Lower leg skin (tissue), 4 donors: ENCODE results near the gene MX2. TPM values are rescaled to one million over a fixed set of nuclear protein-coding genes. Genes with fewer than 3 reads are reported as not detected.

ENCODE experiments used
- DNase-seq, 2 donors: peaks; one replicate each; pipeline ENCODE4 v3.0.0-alpha.2; 2019; ENCODE audit warnings: low spot score in 2 of 2
- H3K4me3 ChIP-seq: fragments of 200-600 bp; sonication (generic); 2 replicates; pipeline ENCODE4 v1.5.1; 2017; ENCODE audit warnings: mild to moderate bottlenecking, low read depth; ENCODE audit not compliant: poor library complexity, severe bottlenecking
- POLR2A ChIP-seq, 2 donors: fragments of 450-650 bp; IDR thresholded peaks; one replicate each; pipeline ENCODE4 v1.6.1; 2016 to 2017; ENCODE audit warnings: antibody characterized with exemption in 2 of 2, mild to moderate bottlenecking in 1 of 2, moderate library complexity in 1 of 2
- WGBS, 2 donors: methylation state at CpG; one replicate each; pipeline ENCODE4 v1.1.5; 2018; 5-methylcytosine and 5-hydroxymethylcytosine counted together
- intact Hi-C: fragments of 100-400 bp; cut with DNase I; formaldehyde crosslinking; loops from one replicate; pipeline ENCODE4 v1.15.0; 2023; ENCODE audit warnings: low total_unique reads
- total RNA-seq, 4 donors: library from RNA; depleted of rRNA; stranded (reverse); fragments of >200 nt; gene quantifications; one replicate each; pipeline ENCODE4 v1.1.0, GENCODE V29; 2016
- TF ChIP-seq, protein P1 (sequence below), 3 donors: fragments of 450-650 bp; IDR thresholded peaks; one replicate each; pipeline ENCODE4 v1.5.1; 2016; ENCODE audit warnings: antibody characterized with exemption in 3 of 3, mild to moderate bottlenecking in 3 of 3, moderate library complexity in 2 of 3

Gene MX2
- total RNA-seq, 4 donors from 2014 or later = 1.9 to 10.3 (median 6.0) TPM

DNA sequence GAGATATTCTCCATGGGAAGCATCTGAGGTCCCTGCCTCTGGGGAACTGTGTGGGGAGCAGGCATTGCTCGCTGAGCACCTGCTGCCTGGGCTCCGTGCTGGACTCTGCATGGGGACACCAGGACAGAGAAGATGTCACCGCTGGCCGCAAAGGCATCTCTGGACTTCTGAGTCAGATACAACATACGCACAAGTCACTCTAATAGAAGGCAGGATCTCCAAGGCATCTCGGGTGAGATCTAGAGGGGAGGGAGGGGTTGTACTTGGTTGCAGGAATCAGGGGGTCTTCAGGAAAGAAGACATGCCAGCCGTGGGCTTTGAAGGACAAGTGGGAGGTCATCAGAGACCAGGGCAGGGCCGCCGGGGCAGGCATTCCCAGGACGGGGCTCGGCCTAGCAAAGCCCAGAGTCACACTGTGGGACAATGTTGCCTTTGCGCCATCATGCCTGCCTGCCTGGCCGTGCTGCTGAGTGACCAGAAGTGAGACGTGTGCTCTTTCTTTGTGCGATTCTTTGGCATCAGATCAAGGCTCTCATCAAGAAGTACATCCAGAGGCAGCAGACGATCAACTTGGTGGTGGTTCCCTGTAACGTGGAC, 28.3 kb downstream of the MX2 start:
- peak in 1 of 2 donors; percentile 66 for DNase-seq
- TF ChIP-seq POLR2A (IDR thresholded peaks at IDR 0.05) = no peak
- TF ChIP-seq, protein P1, sequence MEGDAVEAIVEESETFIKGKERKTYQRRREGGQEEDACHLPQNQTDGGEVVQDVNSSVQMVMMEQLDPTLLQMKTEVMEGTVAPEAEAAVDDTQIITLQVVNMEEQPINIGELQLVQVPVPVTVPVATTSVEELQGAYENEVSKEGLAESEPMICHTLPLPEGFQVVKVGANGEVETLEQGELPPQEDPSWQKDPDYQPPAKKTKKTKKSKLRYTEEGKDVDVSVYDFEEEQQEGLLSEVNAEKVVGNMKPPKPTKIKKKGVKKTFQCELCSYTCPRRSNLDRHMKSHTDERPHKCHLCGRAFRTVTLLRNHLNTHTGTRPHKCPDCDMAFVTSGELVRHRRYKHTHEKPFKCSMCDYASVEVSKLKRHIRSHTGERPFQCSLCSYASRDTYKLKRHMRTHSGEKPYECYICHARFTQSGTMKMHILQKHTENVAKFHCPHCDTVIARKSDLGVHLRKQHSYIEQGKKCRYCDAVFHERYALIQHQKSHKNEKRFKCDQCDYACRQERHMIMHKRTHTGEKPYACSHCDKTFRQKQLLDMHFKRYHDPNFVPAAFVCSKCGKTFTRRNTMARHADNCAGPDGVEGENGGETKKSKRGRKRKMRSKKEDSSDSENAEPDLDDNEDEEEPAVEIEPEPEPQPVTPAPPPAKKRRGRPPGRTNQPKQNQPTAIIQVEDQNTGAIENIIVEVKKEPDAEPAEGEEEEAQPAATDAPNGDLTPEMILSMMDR (IDR thresholded peaks at IDR 0.05) = no peak
- WGBS, 2 donors = 95 to 97% methylated on average over 16 to 17 of the region's 17 CpGs
- H3K4me3 ChIP-seq = no peak overlapping the region
- intact Hi-C loops = no loop called here

DNA sequence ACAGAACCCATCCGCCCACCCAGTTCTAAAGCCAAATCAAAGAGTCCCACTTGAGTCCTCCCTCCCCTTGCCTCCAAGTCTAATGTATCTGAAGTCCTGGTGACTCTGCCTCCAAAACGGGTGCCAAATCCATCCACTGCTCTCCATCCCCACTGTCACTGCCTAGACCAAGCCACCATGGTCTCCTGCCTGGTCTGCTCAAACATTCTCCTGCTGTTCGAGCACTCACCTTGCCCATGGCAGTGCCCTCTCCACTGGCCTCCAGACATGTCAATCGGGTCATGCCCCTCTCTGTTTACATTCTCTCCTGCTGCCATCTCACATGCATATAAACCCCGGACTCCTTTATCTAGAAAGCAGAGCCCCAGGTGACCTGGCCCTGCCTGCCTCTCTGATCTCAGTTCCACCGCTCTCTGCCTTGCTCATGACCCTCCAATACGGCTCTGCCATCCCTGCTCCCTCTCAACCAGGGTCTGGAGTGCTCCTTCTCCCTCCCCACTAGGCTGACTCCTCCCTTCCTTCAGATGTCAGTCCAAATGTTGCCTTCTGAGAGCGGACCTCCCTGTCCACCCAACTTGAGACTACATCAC, 32.1 kb downstream of the MX2 start:
- TF ChIP-seq, protein P1 (IDR thresholded peaks at IDR 0.05) = no peak
- TF ChIP-seq POLR2A (IDR thresholded peaks at IDR 0.05) = no peak
- intact Hi-C loops = no loop called here
- peak in 1 of 2 donors; percentile 76 for DNase-seq
- 92 to 95% methylated on average over 8 of the region's 8 CpGs for WGBS, 2 donors
- H3K4me3 ChIP-seq = no peak overlapping the region

DNA sequence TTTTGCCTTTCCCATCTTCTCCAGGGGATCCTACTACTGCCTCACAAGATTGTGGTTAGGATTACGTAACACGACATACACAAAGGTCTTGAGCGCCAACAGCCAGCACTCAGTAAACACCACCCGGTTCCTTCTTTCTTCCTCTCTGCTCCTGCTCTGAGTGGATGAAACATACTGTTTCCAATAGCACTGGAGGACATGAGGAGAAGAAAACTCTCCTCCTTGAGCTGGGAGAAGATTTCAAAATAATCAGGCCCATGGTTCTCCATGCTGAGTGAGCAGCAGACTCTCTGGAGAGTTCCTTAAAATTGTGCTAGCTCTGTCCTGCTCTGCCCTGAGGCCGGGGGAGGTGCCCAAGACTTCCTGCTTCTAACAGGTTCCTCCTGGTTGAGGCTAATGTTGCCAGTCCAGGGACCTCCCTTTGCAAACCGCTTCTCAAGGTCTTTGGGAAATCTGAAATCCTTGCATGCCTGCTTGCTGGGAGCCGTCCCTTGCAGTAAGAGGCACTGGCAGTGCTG, 34.8 kb downstream of the MX2 start:
- peak; percentile 61 to 88 for DNase-seq
- no peak overlapping the region for H3K4me3 ChIP-seq
- no peak for TF ChIP-seq POLR2A (IDR thresholded peaks at IDR 0.05)
- TF ChIP-seq, protein P1 (IDR thresholded peaks at IDR 0.05) = no peak
- 47 to 53% methylated on average over 7 of the region's 7 CpGs for WGBS, 2 donors
- intact Hi-C loops = no loop called here

DNA sequence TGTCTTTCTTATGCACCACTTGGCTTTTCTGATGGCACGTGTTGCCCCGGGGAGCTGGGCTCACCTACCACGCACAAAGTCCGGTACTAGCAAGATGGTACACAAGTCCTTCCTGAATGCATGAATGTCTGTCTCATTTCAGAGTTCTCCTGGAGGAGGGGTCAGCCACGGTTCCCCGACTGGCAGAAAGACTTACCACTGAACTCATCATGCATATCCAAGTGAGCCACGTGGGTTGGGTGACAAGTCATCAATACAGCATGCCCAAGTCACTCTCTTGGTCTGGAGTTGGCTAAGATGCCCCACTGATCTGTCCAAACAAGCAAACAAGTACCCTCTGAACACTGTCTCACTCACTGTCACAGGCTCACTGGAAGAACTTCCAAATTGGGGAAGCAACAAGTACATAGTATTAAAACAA, 35.7 kb downstream of the MX2 start:
- WGBS, 2 donors = 91 to 96% methylated on average over 7 of the region's 7 CpGs
- DNase-seq = peak in 1 of 2 donors; percentile 78
- intact Hi-C loops = no loop called here
- H3K4me3 ChIP-seq = no peak overlapping the region
- TF ChIP-seq, protein P1 (IDR thresholded peaks at IDR 0.05) = no peak

DNA sequence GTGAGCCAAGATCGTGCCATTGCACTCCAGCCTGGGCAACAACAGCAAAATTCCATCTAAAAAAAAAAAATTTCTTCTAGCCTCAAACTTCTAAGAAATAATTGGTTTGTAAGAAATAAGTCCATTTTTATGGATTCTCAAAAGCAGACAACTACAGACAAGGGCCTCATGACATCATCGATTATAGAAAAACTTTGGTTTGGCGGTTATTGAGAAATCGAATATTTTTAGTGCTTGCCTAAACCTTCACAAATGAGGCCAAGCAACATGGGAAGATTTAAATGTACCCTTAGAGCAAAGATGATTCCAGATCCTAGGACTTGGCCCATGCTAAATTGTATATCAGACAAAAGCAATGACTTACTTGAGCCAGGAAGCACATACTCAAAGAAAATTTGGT, 36.4 kb downstream of the MX2 start:
- DNase-seq = no peak
- TF ChIP-seq POLR2A (IDR thresholded peaks at IDR 0.05) = no peak
- TF ChIP-seq, protein P1 (IDR thresholded peaks at IDR 0.05) = no peak
- H3K4me3 ChIP-seq = no peak overlapping the region
- intact Hi-C loops = no loop called here
- WGBS, 2 donors = 91 to 94% methylated on average over 4 of the region's 4 CpGs
